HG03457 (cell line): ENCODE measurements around the gene HCN1.

Source experiments
- ATAC-seq: cut with Tn5 transposase; IDR thresholded peaks from one replicate; pipeline ENCODE4 v1.9.1; 2021; ENCODE audit warnings: moderate number of reproducible peaks; ENCODE audit not compliant: unreplicated experiment

Gene HCN1

GRCh38 chr5:45696206-45696836, at the start of gene HCN1:
TSS of gene HCN1 (minus strand) at chr5:45696380.
- peak; percentile 83 for ATAC-seq

DNA sequence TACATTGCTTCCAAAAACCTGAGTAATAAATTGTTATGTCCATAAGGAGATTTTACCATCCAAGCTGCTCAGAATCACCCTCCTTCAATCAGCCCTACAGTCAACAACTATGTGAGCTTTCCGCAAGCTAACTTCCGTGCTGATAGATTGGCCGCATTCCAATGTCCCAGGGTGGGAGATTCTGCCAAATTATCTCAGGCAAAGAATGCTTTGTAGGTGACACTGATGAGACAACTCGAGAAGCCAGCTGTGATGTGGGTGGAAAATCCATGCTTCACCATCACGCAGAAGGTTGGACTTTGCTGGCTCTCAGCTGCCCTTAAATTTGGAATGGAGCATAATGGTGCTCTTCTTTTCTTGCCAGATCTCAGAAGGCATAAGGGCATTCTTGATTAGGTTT, 44.9 kb upstream of the HCN1 start:
- ATAC-seq: no peak

- ATAC-seq: no peak
These were observed 41.0 kb upstream of the HCN1 start for GRCh38 chr5:45737153-45737552.

GRCh38 chr5:45725537-45725936, 29.4 kb upstream of the HCN1 start:
- ATAC-seq: no peak

DNA sequence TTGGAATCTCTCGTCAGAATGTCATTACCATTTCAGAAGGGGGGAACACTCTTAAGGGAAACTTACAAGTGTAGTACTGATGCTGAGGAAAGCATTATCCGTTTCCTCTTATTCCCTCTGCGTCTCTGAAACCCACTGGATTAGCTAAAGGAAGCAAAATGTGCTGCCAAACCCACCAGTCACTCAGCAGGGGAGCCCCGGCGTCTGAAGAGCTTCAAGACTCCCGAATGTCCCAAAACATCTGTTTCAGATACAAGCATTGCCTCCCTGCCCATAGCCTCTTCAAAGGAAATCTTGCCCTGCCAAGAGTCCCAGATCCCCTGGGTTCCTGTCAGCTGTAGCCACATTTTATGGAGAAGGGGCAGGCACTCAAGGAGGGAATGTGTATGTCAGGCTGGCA, 1.0 kb upstream of the HCN1 start:
- ATAC-seq: no peak

DNA sequence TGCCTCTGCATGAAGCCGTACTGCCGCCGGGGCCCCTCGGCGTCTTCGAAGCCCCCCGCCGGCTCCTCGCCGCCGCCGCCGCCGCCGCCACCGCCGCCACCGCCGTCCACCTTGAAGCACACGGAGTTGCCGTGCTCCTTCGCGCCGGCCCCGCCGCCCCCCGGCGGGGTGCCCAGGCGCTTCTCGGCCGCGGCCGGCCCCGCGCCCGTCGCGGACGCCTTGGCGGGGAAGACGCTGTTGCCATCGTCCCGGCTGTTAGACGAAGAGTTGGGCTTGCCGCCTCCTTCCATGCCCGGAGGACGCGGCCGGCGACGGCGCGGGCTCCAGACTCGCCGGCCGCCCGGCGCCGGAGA, 400 bp downstream of the HCN1 start:
- ATAC-seq: no peak

GRCh38 chr5:45694971-45695803, 993 bp downstream of the HCN1 start:
- ATAC-seq: no peak

GRCh38 chr5:45694255-45694814, 1.8 kb downstream of the HCN1 start:
- ATAC-seq: no peak

DNA sequence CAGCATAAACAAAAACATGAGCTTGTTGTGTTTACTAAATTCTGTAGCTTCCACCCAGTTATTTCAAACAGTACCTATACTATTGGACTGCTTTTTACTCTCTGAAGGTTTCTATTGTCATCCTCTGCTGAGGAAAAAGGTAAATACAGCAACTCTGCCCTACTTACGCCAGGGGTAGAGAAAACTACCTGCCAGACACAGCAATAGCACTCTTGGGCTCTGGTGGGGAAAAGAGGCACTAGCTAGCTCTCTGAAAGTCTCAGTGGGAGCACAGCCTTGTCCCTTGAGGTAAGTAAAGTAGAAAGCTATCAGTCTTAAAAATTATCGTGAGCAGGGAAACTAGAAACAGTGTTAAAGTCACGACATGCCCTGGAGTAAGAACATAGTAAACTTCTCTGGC, 3.7 kb downstream of the HCN1 start:
- ATAC-seq: no peak

DNA sequence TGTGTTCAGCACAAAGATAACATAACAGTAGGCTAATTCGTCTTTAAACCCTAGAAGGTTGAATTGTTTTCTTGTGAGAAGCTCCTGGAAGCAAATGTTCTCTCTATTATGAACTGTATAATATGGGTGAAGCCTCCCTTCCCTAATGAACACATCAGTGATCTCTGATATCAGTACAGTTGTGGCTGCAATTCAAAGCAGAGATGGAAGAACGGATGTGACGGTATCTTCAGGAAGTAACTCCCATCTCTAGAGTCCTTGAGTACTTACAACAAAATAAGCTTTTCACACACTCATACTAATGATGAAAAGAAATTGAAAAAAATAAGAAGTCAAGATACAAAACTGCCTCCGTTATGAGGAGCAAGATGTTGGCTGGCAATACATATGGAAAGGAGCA, 4.5 kb downstream of the HCN1 start:
- ATAC-seq: no peak

- no peak for ATAC-seq
These were observed 8.5 kb downstream of the HCN1 start for GRCh38 chr5:45687701-45688100.

GRCh38 chr5:45686620-45687019, 9.6 kb downstream of the HCN1 start:
- no peak for ATAC-seq

DNA sequence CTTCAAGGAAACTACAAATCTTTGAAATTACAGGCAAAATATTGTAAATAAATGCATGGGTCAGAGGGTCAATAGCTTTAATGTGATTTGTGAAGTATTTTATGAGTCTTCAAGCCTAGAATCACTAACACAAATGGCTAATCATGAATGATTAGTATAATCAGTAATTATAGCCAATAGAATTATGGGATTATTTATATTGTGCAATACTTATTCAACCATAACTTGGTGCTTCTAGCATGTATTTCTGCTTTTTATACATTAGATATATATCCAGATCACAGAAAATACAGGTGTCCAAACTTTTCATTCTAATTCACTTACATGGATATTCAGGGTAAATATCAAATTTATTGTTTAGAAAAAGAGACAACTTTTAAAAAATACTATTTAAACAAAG, 12.1 kb downstream of the HCN1 start:
- no peak for ATAC-seq

GRCh38 chr5:45680950-45681349, 15.2 kb downstream of the HCN1 start:
- no peak for ATAC-seq

DNA sequence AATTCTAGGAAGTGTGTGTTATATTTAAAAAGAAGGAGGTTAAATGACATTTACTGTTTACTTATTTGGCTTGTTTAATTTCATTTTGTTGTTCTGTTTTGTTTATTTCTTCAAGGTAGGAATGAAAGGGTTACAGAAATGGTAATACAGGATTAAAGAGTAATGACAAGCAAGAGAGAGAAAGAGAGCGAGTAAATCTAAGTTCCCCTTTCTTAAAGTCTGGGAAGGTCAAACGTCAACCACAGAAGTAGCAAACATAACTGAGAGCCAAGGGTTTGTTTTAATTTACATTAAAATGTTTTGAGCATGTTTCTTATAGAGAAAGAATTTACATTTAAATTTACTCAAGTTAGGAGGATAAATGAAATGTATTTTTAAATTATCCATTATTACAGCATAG, 18.7 kb downstream of the HCN1 start:
- ATAC-seq: no peak

DNA sequence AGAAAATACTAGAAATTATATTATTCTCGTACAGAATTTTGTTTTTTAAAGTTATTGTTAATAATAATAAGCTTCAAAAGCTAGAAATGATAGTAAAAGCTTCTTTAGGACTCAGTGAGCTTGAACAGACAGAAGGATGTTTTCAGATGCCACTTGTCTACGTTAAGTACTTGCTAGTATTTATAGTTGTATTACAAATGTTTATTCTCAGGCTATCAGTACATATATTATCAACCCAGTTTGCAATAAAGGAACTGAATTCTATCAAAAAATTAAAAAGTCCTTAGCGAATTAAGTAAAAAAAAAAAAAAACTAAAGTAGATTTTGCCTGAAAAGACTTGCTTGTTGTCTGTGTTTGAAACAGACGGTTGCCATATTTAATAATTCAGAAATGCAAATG, 23.9 kb downstream of the HCN1 start:
- no peak for ATAC-seq

DNA sequence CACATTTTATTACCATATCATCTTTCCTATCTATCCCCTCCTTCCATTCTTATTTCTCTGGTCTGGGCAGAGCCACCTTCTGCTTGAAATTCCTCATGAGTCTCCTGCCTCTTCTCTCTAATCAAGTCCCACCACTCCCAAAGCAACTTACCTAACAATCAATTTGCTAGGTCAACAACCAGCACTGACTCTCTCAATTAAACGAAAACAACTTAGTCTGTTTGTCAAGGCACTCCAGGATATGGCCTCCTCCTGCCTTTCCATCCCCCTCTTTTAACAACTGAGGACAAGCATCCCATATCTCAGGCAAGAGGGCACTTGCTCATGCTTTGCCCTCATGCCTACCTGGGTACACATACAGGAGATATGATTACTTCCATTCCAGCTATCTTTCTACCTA, 47.4 kb downstream of the HCN1 start:
- ATAC-seq: no peak

DNA sequence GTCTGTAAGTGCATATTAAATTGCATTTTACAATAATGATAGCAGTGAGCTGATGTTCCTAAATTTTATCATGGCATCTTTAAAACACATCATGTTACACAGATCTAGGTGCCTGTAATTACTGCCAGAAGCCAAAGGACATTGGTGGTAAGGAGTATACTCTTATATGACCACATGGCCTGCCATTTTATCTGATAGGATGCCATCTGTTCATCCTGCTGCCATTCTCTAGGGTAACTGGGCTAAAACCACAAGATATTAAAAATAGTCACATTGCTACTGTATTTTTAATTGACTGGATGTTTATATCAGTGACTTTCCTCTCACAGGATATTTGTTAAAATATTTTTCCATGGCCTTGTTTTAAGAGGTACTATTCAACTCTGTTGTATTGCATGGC, 53.1 kb downstream of the HCN1 start:
- ATAC-seq: no peak

DNA sequence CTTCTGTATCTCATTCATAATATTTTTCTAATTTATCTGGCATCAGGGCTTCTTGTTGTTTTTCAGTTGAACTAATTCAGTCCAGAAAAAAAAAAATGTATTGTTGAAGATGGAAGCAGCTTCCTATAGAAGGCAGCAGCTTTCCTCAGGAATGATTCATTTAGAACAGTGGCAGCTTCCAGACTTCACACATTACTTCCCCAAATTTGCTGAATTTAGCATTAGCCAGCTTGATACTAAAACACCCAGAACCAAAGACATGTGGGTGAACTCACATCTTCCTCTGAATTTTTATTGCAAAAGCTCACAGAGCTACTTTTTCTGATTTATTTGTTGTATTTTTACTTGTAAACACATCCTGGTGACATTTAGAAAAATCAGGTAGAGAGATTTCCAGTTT, 53.8 kb downstream of the HCN1 start:
- ATAC-seq: no peak

DNA sequence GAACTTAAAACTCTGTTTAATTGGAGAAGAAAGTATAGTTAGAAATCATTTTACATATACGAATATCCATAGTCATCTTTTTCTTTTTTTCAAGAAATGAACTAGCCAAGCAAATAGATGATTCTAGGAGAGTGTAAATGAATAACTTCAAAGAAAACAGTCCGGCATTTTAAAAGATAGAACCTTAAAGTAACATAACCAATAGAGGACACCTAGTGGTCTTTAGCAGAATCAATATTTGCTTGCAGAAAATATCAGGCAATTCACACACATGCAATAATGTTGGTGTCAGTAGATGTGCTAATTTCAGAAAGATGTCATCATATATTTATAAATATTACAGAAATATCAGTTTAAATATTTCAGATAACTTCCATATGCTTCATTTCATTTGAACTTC, 57.1 kb downstream of the HCN1 start:
- ATAC-seq: no peak

GRCh38 chr5:45627076-45627656, 69.0 kb downstream of the HCN1 start:
- no peak for ATAC-seq

DNA sequence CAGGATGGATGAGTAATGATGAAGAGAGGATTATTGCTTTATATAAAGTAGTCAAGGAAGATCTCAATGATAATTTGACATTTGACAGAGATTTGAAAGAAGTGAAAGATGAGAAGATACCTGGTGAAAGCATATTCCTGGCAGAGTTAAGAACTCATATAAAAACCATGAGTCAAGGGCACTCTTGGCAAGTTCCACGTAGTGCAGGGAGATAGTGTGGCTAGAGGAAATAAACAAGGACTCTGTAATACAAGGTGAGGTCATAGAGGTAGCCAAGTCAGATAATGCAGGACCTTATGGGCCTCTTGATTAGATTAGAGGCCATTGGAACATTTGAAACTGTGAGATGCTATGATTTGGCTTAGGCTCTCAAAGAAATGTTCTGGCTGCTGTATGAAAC, 72.3 kb downstream of the HCN1 start:
- no peak for ATAC-seq
